Measurements from ENCODE around the gene AUNIP. TPM values are rescaled to one million over a fixed set of nuclear protein-coding genes. Genes with fewer than 3 reads are reported as not detected.

AUNIP gene
- total and polyA plus RNA-seq, 2 donors (not counting 3 experiments of a cell fraction or from before 2014, with no cell fraction given), result 1.8 to 4.5 TPM

DNA sequence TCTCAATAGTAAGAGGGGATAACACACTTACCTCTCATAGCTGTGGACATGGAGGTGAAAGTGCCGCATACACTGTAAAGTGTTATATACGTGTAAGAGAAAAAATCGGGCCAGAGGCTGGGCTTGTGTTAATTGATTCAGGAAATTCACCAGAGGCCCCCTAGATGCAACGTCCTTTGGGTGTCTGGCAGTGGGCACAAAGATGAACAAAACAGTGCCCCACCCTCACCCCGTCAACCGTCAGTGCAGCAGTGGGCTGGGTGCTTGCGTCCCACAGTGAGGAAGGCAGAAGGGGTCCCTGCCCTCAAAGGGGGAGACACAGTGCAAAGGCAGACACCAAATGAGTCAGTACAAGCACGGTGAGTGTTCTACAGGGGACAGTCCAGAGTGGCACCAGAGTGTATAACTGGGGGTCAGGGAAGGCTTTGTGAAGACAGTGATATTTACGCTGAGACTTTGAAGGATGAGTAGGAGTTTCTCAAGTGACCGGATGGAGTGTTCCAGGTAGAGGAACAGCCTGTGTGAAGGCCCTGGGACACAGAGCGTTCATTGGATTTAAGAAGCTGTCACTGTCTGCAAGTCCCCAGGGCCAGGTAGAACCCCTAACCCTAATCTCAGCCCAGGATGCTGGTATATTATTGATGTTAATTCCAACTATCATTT is 46.1 kb downstream of the AUNIP start:
- peaks cover 9 to 63% of the 10 kb centered on the region in 2 experiments for H3K36me3 ChIP-seq (ENCODE audit: control insufficient read depth in 2 of 2, extremely low read depth in 1 of 2, insufficient read depth in 2 of 2, low read length in 2 of 2)
- ChIA-PET CTCF (interaction anchor here (0.8 to 1.2 kb wide), 2 partner anchors 8 to 205 kb away, joined by 3 read pairs; no protein-coding TSS in a partner anchor), POLR2A (no interaction called here)
- no peak for TF ChIP-seq EZH2 (IDR thresholded peaks at IDR 0.05; ENCODE audit: borderline replicate concordance, low read depth, low read length, severe bottlenecking)
- no peak for TF ChIP-seq POLR2AphosphoS5 (IDR thresholded peaks at IDR 0.05; ENCODE audit: insufficient read depth, low read depth, low read length)
- TF ChIP-seq POLR2A (IDR thresholded peaks at IDR 0.05; ENCODE audit: low read depth, low read length), result no peak
- no peak for TF ChIP-seq CTCF (IDR thresholded peaks at IDR 0.05; ENCODE audit: extremely low read depth in 1 of 2, insufficient read depth in 1 of 2, low read depth in 1 of 2, low read length in 2 of 2)
- TF ChIP-seq GATA2 (IDR thresholded peaks at IDR 0.05; ENCODE audit: insufficient read depth, insufficient read length, low read depth, low read length), result no peak
- TF ChIP-seq, protein P1, sequence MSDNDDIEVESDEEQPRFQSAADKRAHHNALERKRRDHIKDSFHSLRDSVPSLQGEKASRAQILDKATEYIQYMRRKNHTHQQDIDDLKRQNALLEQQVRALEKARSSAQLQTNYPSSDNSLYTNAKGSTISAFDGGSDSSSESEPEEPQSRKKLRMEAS (IDR thresholded peaks at IDR 0.05; ENCODE audit: insufficient read depth, insufficient read length), result no peak
- FAIRE-seq (no peak), DNase-seq (ENCODE audit: low read depth, low spot score) (no peak)
- H3K27me3 ChIP-seq (ENCODE audit: control insufficient read depth in 2 of 2, insufficient read depth in 2 of 2, low read length in 2 of 2), result no peaks in the 10 kb centered on the region
- no peak overlapping the region for H3K4me3 ChIP-seq (replicated peaks in 1 of 3; ENCODE audit: insufficient read depth in 1 of 3, low read depth in 1 of 3, low read length in 3 of 3)
- H3K4me2 ChIP-seq (ENCODE audit: insufficient read depth, low read length), result no peak overlapping the region
- H3K9me1 ChIP-seq (replicated peaks; ENCODE audit: control insufficient read depth, extremely low read depth, insufficient read depth, low read length), result no peaks in the 10 kb centered on the region
- H2AFZ ChIP-seq (ENCODE audit: low read depth, low read length), result no peak overlapping the region
- H3K4me1 ChIP-seq (ENCODE audit: control insufficient read depth, extremely low read depth, insufficient read depth, low read length), result no peaks in the 10 kb centered on the region
- H3K9ac ChIP-seq (replicated peaks; ENCODE audit: extremely low read depth, insufficient read depth, low read length), result no peak overlapping the region
- BruUV-seq (replicated peaks), result no TSS peak
- no peaks in the 10 kb centered on the region for H4K20me1 ChIP-seq (replicated peaks; ENCODE audit: control insufficient read depth, extremely low read depth, insufficient read depth, low read length)
- no peaks in the 10 kb centered on the region for H3K79me2 ChIP-seq (ENCODE audit: control insufficient read depth, insufficient read depth, low read length)
- dilution Hi-C loops (cut with MboI; ENCODE audit: extremely low pct_ligation_motif_present, low sequenced_read_pairs) (no loop called here), intact Hi-C loops (cut with micrococcal nuclease) (no loop called here)
- H3K9me3 ChIP-seq (replicated peaks; ENCODE audit: control insufficient read depth, insufficient read depth, low read length), result no peaks in the 10 kb centered on the region
- H3K27ac ChIP-seq (ENCODE audit: insufficient read depth, low read depth, low read length), result no peak overlapping the region
